AG10803 (cell line): Measurements from ENCODE around the gene PRDM16.

Source experiments
- DNase-seq: peaks from one replicate; pipeline ENCODE4 v3.0.0; 2010; ENCODE audit warnings: low read depth
- H3K4me3 ChIP-seq: 2 replicates; pipeline ENCODE4 v1.5.1; 2011; ENCODE audit warnings: mild to moderate bottlenecking, low read length, control low read depth
- CTCF ChIP-seq: conservative IDR thresholded peaks from 2 replicates; pipeline ENCODE4 v1.5.1; 2011; ENCODE audit warnings: mild to moderate bottlenecking, low read length, control low read depth, inconsistent platforms

The PRDM16 gene

GRCh38 chr1:3240524-3241235, 171.7 kb downstream of the PRDM16 start:
- no peak overlapping the region for H3K4me3 ChIP-seq
- DNase-seq: no peak
- no peak for TF ChIP-seq CTCF

- no peak overlapping the region for H3K4me3 ChIP-seq
- DNase-seq: no peak
- no peak for TF ChIP-seq CTCF
Measured at GRCh38 chr1:3241236-3241550, 172.2 kb downstream of the PRDM16 start.

- TF ChIP-seq CTCF: no peak
- no peak for DNase-seq
- no peak overlapping the region for H3K4me3 ChIP-seq
Measured at GRCh38 chr1:3241673-3242407, 172.8 kb downstream of the PRDM16 start.

DNA sequence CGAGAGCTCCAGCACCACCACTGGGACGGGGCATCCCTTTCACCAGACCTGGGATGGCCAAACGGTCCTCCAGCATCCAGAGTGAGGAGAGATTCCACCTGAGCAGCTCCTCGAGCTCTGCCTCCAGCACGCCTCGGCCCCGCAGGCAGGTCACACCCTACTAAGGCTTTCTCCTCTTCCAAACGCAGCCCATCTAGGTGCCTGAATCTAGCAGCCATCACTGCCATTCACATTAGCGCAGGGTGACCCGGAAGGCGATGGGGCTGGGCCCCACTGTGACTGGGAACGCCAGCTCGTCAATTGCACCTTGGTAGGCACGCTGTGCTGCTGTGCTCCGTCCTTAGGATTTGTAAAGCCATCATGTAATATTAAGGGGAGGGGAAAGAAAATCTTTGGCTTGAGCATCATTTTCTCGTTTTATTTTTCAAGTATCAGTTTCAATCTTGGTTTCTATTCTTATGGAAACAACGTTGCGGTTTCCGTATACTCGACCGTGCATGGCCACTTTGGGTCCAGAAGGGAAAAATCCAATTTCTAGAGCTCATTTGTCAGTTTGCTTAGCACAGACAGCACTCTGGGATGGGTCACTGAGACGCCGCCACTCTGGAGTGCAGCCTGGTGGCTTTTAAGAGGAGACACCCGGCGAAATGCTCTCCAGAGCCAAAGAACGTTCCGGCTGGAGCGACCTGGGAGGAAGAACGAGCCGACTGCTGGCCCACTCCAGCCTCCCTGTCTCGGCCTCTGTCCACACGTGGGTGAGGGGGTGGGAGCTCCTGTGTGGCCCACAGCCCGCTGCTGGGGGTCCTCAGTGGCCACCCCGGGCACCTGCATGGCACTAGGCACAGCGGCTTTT, 173.6 kb downstream of the PRDM16 start:
- no peak for DNase-seq
- no peak overlapping the region for H3K4me3 ChIP-seq
- TF ChIP-seq CTCF: no peak

DNA sequence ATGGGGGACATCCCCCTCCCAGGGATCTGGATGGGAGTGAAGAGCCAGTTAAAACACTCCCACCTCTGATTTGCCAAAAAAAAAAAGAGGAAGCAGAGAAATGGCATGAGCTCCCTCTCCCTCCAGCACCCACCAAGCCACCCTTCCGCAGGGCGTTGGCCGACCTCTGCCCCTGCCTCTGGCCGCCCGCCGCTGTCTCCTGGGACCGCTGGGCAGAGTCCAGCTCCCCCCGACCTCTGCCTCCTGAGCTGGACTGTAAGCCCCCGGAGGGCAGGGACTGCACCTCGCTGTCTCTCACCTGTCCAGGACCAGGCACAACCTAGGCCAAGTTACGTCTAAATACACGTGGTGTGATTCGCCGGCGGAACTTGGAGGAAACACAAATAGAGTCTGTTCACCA, 174.3 kb downstream of the PRDM16 start:
- no peak for DNase-seq
- no peak for TF ChIP-seq CTCF
- H3K4me3 ChIP-seq: no peak overlapping the region

DNA sequence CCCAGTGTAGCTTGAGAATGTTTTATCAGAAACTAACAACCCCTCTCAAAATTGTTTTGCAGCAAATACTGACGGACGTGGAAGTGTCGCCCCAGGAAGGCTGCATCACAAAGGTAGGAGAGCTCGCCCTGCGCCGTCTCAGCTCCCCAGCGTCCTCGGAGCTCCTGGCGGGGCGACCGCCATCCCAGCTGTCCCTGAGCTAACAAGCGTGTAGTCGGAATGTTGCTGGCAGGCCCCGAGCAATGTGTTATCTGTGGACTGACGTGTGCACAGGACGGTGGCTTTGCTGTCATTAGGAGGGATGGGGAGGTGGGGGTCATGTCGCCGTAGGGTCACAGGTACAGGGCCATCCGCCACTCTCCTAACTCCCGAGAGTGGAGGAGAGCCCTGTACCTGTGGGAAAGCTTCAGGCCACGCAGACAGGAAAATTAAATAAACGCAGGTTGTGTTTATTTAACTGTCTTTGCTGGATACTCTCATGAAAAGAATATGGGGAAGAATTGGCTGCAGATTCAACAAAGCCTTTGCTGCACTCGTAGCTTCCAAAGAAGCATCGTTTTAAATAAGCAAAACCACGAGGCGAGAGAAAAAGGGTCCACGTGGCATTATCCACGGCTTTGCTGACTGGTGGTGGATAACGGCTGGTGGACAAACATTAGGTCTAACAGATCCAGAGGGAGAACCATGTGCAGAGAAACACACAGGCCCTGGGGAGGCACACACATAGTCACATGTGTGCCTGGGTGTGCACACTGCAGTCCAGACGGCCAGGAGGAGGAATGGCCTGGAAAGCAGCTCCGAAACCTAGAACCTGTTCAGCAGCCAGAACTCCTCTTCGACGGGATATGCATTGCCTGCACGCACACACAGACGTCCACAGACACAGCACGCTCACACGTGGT, 175.3 kb downstream of the PRDM16 start:
- DNase-seq: no peak
- H3K4me3 ChIP-seq: no peak overlapping the region
- no peak for TF ChIP-seq CTCF
